Upper lobe of left lung (tissue), 6 donors: ENCODE results near the gene CALHM4. TPM values are rescaled to one million over a fixed set of nuclear protein-coding genes. Genes with fewer than 3 reads are reported as not detected.

Experiments
- ATAC-seq, 2 donors: fragments of 200-7000 bp; cut with Tn5 transposase; one replicate each; pipeline ENCODE4 v1.9.1; 2022; ENCODE audit warnings: mild to moderate bottlenecking in 2 of 2, moderate library complexity in 2 of 2; ENCODE audit not compliant: low FRiP score in 2 of 2
- DNase-seq, 2 donors: peaks; one replicate each; pipeline ENCODE4 v3.0.0-alpha.2; 2019 to 2020
- H3K27ac ChIP-seq, 4 donors: fragments of 200-600 bp; sonication (generic); one replicate each; pipeline ENCODE4 v1.5.1; 2016 to 2019
- H3K27me3 ChIP-seq, 4 donors: fragments of 200-600 bp; sonication (generic); one replicate each; pipeline ENCODE4 v1.5.1; 2017 to 2019
- H3K36me3 ChIP-seq, 4 donors: fragments of 200-600 bp; sonication (generic); one replicate each; pipeline ENCODE4 v1.5.1; 2016 to 2019
- H3K4me1 ChIP-seq, 4 donors: fragments of 200-600 bp; sonication (generic); one replicate each; pipeline ENCODE4 v1.5.1; 2018 to 2019
- H3K4me3 ChIP-seq, 4 donors: fragments of 200-600 bp; sonication (generic); one replicate each; pipeline ENCODE4 v1.5.1; 2017 to 2019; ENCODE audit warnings: mild to moderate bottlenecking in 2 of 4, moderate library complexity in 1 of 4
- H3K9me3 ChIP-seq, 4 donors: fragments of 200-600 bp; sonication (generic); one replicate each; pipeline ENCODE4 v1.5.1; 2018 to 2019
- EP300 ChIP-seq, 4 donors: sonication (generic); formaldehyde crosslinking; IDR thresholded peaks; one replicate each; pipeline ENCODE4 v1.5.1; 2017; ENCODE audit warnings: antibody characterized with exemption in 4 of 4, control low read depth in 2 of 4
- POLR2A ChIP-seq, 4 donors: fragments of 450-650 bp; IDR thresholded peaks; one replicate each; pipeline ENCODE4 v1.5.1; 2016 to 2017; ENCODE audit warnings: antibody characterized with exemption in 4 of 4, mild to moderate bottlenecking in 2 of 4
- POLR2AphosphoS5 ChIP-seq, 2 donors: sonication (generic); formaldehyde crosslinking; IDR thresholded peaks; one replicate each; pipeline ENCODE4 v1.5.1; 2017; ENCODE audit warnings: antibody characterized with exemption in 2 of 2
- WGBS, 2 donors: methylation state at CpG; one replicate each; pipeline ENCODE4 v1.1.5; 2017 to 2018; 5-methylcytosine and 5-hydroxymethylcytosine counted together
- total RNA-seq, 6 donors: library from RNA; depleted of rRNA in 4 of 6; stranded (reverse); fragments of >200 nt in 4 of 6; gene quantifications; one replicate each; pipeline versions ENCODE4 v1.1.0 to v1.2.1, GENCODE V29; 2016 to 2021
- TF ChIP-seq, protein P1 (sequence below), 6 experiments: fragments of 450-650 bp in 4 of 6; fragments of 200-600 bp in 2 of 6; sonication (generic) in 2 of 6; IDR thresholded peaks; one replicate each; pipeline ENCODE4 v1.5.1; 2016 to 2019; ENCODE audit warnings: antibody characterized with exemption in 6 of 6
- donor health status: DM: no; HTN: no; CAD: no; lungs with moderate emphysema.
- donor health status: DM: no; HTN: yes; CAD: no; lungs with severe emphysema.

The CALHM4 gene
- total RNA-seq, 6 donors from 2014 or later, result not detected

DNA sequence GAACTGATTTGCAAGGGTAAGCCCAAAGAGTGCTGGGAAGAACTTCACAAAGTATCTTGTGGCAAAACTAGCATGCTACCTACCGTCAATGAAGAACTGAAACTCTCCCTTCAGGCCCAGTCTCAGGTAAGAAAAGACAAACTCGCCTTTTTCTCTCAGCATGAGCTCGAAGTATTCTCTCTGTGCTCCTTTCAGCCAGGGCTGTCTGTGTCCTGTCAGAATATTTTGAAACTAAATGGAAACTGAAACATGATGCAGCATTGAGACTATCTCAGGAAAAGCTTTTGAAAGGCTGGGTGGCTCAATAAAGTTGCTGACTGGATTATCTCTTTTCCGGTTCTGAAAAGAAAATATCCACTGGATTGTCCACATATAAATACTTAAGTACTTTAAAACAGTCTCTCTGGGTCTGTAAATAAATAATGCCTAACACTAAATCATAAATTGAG is 41.4 kb upstream of the CALHM4 start:
- ATAC-seq, result peak in 1 of 2 donors; percentile 47
- peak overlapping the region; percentile 79 to 91 (median 84) for H3K27ac ChIP-seq

DNA sequence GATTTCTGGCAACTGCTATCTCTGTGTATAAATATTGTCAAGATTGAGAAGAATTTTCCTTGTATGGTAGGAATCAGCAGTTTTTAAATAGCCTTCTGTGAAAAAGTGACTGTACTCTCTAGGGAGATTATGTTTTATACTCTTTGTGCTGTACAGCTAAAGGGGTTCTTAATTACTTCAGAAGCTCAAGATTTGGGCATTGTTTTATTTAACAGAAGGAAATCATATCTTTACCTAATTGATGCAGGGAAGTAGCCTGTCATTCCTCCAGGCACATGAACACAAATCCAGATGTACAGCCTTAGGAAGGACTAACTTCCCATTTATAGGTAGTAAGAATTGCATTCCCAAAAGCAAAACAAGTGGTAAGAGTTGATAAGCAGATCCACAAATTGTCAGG is 40.8 kb upstream of the CALHM4 start:
- DNase-seq (no peak), ATAC-seq (no peak)
- Histone ChIP-seq H3K9me3 (no peaks in the 10 kb centered on the region), H3K27me3 (no peaks in the 10 kb centered on the region), H3K4me1 (peaks cover 6 to 17% (median 6%) of the 10 kb centered on the region in 4 donors), H3K27ac (peak overlapping the region; percentile 79 to 91 (median 84)), H3K4me3 (peak overlapping the region in 3 of 4 donors; percentile 36 to 47 (median 44)), H3K36me3 (peaks cover 0 to 6% (median 2%) of the 10 kb centered on the region in 4 donors)
- TF ChIP-seq POLR2AphosphoS5 (IDR thresholded peaks at IDR 0.05), result no peak

More for the DNA sequence above, 41.4 kb upstream of the CALHM4 start:
- no peak for DNase-seq
- Histone ChIP-seq H3K4me1 (peaks cover 6 to 17% (median 6%) of the 10 kb centered on the region in 4 donors), H3K9me3 (no peaks in the 10 kb centered on the region), H3K27me3 (no peaks in the 10 kb centered on the region), H3K36me3 (peaks cover 0 to 6% (median 2%) of the 10 kb centered on the region in 4 donors), H3K4me3 (peak overlapping the region; percentile 30 to 47 (median 40))
- 40 to 59% methylated on average over 4 of the region's 4 CpGs for WGBS, 2 donors
- no peak for TF ChIP-seq POLR2AphosphoS5 (IDR thresholded peaks at IDR 0.05)
- TF ChIP-seq, protein P1, sequence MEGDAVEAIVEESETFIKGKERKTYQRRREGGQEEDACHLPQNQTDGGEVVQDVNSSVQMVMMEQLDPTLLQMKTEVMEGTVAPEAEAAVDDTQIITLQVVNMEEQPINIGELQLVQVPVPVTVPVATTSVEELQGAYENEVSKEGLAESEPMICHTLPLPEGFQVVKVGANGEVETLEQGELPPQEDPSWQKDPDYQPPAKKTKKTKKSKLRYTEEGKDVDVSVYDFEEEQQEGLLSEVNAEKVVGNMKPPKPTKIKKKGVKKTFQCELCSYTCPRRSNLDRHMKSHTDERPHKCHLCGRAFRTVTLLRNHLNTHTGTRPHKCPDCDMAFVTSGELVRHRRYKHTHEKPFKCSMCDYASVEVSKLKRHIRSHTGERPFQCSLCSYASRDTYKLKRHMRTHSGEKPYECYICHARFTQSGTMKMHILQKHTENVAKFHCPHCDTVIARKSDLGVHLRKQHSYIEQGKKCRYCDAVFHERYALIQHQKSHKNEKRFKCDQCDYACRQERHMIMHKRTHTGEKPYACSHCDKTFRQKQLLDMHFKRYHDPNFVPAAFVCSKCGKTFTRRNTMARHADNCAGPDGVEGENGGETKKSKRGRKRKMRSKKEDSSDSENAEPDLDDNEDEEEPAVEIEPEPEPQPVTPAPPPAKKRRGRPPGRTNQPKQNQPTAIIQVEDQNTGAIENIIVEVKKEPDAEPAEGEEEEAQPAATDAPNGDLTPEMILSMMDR (IDR thresholded peaks at IDR 0.05), result no peak
- peak in 1 of 4 donors; percentile 12 for TF ChIP-seq POLR2A (IDR thresholded peaks at IDR 0.05)
- no peak for TF ChIP-seq EP300 (IDR thresholded peaks at IDR 0.05)

DNA sequence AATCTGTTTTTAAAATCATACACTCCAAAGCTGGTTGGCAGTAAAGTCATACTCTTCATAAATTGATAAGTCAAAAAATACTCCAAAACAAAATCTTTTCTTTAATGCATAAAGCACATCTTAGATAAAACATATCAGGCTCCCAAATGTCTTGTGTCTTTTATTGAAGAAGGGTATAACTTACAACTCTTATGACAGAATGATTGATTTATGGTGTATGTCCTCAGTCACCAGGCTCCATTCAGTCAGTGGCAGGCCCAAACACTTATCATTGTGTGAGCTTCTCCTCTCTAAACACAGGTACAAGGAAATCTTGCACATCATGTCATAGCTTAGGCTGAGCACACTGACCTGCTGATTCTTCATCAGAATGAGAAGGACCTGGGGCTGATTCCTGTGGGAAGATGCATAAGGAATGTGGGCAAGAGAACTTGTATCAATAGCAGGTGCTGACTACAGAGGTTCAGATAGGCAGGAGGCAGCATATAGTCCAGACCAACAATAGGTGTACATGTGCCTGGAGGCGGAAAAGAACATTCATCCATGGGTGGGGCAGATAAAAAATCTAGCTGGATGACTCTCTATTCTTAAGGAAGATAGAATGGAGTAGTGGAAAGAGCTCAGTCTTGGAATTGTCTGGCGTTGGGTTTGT is 40.2 kb upstream of the CALHM4 start:
- no peak for ATAC-seq
- H3K4me3 ChIP-seq, result peak overlapping the region in 2 of 4 donors; percentile 44 to 47

DNA sequence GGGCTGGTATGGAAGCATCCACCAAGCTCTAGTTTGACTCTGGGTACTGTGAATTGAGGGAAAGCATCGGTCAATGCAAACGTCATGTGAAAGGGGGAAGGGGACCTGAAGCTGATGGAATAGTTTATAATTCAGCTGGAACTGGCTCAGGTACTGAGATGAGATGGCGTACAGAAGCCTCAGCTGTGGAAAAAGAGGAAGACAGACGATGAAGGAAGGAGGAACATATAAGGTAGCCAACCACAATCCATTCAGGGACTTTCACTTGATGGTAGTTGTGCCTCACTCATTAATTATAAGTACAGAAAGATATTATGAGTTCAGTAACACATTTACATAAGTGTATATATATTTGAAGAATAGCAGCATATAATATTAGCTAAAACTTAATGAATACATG is 39.4 kb upstream of the CALHM4 start:
- H3K36me3 ChIP-seq, result peaks cover 0 to 6% (median 2%) of the 10 kb centered on the region in 4 donors
- 63 to 74% methylated on average over 4 of the region's 4 CpGs for WGBS, 2 donors
- DNase-seq, result no peak
- no peaks in the 10 kb centered on the region for H3K9me3 ChIP-seq
- no peak for TF ChIP-seq EP300 (IDR thresholded peaks at IDR 0.05)
- no peak for TF ChIP-seq POLR2AphosphoS5 (IDR thresholded peaks at IDR 0.05)
- no peak for TF ChIP-seq POLR2A (IDR thresholded peaks at IDR 0.05)
- TF ChIP-seq, protein P1 (IDR thresholded peaks at IDR 0.05), result no peak
- H3K4me1 ChIP-seq, result peaks cover 6 to 20% (median 6%) of the 10 kb centered on the region in 4 donors
- H3K4me3 ChIP-seq, result no peak overlapping the region
- H3K27me3 ChIP-seq, result no peaks in the 10 kb centered on the region
- no peak for ATAC-seq
- H3K27ac ChIP-seq, result peak overlapping the region in 3 of 4 donors; percentile 16 to 91 (median 28)

More for the DNA sequence above, 40.2 kb upstream of the CALHM4 start:
- H3K27me3 ChIP-seq, result no peaks in the 10 kb centered on the region
- no peaks in the 10 kb centered on the region for H3K9me3 ChIP-seq
- WGBS, 2 donors, result 71 to 74% methylated on average over 2 of the region's 2 CpGs
- H3K36me3 ChIP-seq, result peaks cover 0 to 6% (median 2%) of the 10 kb centered on the region in 4 donors
- peaks cover 6 to 17% (median 6%) of the 10 kb centered on the region in 4 donors for H3K4me1 ChIP-seq
- peak overlapping the region; percentile 79 to 91 (median 84) for H3K27ac ChIP-seq
- TF ChIP-seq, protein P1 (IDR thresholded peaks at IDR 0.05), result no peak
- no peak for TF ChIP-seq POLR2A (IDR thresholded peaks at IDR 0.05)
- no peak for TF ChIP-seq POLR2AphosphoS5 (IDR thresholded peaks at IDR 0.05)
- TF ChIP-seq EP300 (IDR thresholded peaks at IDR 0.05), result no peak
- DNase-seq, result no peak

DNA sequence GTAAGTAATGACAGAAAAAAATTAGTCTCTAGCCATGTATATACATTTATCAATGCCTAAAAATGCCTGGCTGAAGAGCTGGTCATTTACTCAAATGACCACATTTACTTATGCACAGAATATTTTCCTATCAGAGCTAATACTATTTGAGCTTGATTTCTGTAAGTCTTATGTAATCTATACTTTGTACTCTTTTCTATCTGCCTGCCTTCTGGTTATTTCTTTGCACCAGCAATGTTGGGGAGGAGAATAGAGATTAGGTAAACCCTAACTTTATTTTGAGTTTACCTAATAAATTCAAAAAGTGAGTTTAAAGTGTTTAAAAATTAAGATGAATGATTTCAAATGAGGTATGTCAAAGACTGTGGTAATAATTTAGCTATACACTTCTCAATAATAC is 38.4 kb upstream of the CALHM4 start:
- DNase-seq (no peak), ATAC-seq (no peak)
- H3K4me3 ChIP-seq, result no peak overlapping the region
- no peaks in the 10 kb centered on the region for H3K27me3 ChIP-seq
- H3K27ac ChIP-seq, result no peak overlapping the region
- TF ChIP-seq, protein P1 (IDR thresholded peaks at IDR 0.05), result no peak
- no peak for TF ChIP-seq EP300 (IDR thresholded peaks at IDR 0.05)
- TF ChIP-seq POLR2AphosphoS5 (IDR thresholded peaks at IDR 0.05), result no peak
- TF ChIP-seq POLR2A (IDR thresholded peaks at IDR 0.05), result no peak
- H3K36me3 ChIP-seq, result peaks cover 0 to 6% (median 2%) of the 10 kb centered on the region in 4 donors
- no peaks in the 10 kb centered on the region for H3K9me3 ChIP-seq
- peaks cover 6 to 20% (median 6%) of the 10 kb centered on the region in 4 donors for H3K4me1 ChIP-seq
